Cardiac muscle cell (in vitro differentiated cells and primary cell): ENCODE results near the gene PLVAP. TPM values are rescaled to one million over a fixed set of nuclear protein-coding genes. Genes with fewer than 3 reads are reported as not detected.

ENCODE experiments used
- DNase-seq, 2 donors: peaks; one replicate each; pipeline versions ENCODE4 v3.0.0 to v3.0.0-alpha.2; 2010 to 2017; ENCODE audit warnings: low read depth in 1 of 2, low spot score in 1 of 2
- H3K27ac ChIP-seq: fragments of 200-600 bp; sonication (generic); 2 replicates; pipeline ENCODE4 v1.5.1; 2016
- H3K27me3 ChIP-seq: fragments of 200-600 bp; sonication (generic); 2 replicates; pipeline ENCODE4 v1.6.0; 2016; ENCODE audit warnings: control low read depth
- H3K36me3 ChIP-seq: fragments of 200-600 bp; sonication (generic); 2 replicates; pipeline ENCODE4 v1.5.1; 2016; ENCODE audit warnings: control low read depth
- H3K4me1 ChIP-seq: fragments of 200-600 bp; sonication (generic); 2 replicates; pipeline ENCODE4 v1.8.1; 2017; ENCODE audit warnings: low read depth, mild to moderate bottlenecking, mixed run types
- H3K4me3 ChIP-seq: fragments of 200-600 bp; sonication (generic); 2 replicates; pipeline ENCODE4 v1.5.1; 2016; ENCODE audit warnings: mild to moderate bottlenecking
- H3K9me3 ChIP-seq: fragments of 200-600 bp; sonication (generic); 2 replicates; pipeline ENCODE4 v1.5.1; 2017; ENCODE audit warnings: low read depth, mild to moderate bottlenecking, control low read depth
- CTCF ChIP-seq: IDR thresholded peaks from 2 replicates; pipeline ENCODE4 v1.5.1; 2012; ENCODE audit warnings: low read depth, mild to moderate bottlenecking, low read length
- polyA plus RNA-seq: library from polyadenylated mRNA; unstranded; fragments of >200 nt; fragmentation: Nextera tagmentation; extraction: Ambion mirVana; gene quantifications from 2 replicates; pipeline ENCODE4 v1.2.1, GENCODE V29; 2016
- total RNA-seq: library from RNA; depleted of rRNA; stranded (reverse); fragments of >200 nt; gene quantifications from 2 replicates; pipeline ENCODE4 v1.2.3, GENCODE V29; 2016

Gene PLVAP
- total and polyA plus RNA-seq, 2 experiments from 2014 or later = 4.2 to 4.3 TPM

DNA sequence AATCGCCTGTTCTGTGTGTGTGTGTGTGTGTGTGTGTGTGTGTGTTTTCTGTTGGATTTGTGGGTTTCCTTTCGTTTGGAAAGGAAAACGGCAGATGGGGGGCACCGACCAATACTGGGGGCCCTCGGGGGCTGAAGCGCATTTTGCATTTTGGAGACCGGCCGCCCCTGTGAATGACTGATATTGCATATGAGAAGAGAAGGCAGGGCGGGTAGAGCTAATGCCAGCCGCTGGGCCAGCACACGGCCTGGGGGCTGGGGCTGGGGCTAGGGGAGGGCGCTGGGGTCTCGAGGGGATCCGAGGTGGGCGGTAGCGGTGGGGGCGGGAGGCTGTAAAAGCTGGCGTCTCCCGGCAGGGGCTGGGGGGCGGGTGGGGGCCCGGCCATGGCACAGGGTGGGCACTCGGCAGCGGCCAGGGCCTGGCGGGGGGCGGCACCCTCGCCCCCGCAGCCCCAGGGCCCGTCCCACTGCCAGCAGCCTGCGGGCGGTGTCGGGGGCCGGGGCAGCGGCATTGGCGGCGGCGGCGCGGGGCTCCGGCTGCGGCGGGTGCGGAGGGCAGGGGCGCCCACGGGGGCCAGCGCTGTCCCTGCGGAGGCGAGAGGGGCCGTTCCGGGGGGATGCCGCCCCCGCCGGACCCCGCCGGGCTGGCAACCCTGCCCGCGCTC, 53.7 kb downstream of the PLVAP start:
- no peak for TF ChIP-seq CTCF
- peaks cover 4% of the 10 kb centered on the region for H3K4me1 ChIP-seq
- no peaks in the 10 kb centered on the region for H3K9me3 ChIP-seq
- H3K27ac ChIP-seq = no peak overlapping the region
- H3K4me3 ChIP-seq = no peak overlapping the region
- no peak for DNase-seq
- H3K27me3 ChIP-seq = no peaks in the 10 kb centered on the region
- H3K36me3 ChIP-seq = peaks cover 8% of the 10 kb centered on the region

DNA sequence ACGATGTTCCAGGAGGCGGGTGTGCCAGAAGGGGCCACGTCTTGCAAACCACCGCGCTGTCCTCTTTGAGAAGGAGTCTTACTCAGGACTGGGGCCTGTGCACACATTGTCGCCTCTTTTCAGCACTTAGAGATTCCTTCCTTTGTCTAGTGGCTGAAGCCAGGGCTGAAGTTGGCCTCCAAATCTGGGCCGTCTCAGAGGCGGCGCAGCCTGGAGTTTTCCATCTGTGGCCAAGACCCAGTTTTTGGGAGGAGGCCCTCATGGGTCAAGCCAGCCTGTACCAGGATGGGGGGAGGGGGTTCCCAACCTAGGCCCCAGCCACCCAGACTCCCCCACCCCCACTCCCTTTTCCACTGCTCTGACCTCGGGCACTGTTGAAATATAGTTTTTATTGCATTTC, 54.3 kb downstream of the PLVAP start:
- no peak for TF ChIP-seq CTCF
- Histone ChIP-seq H3K27ac (no peak overlapping the region), H3K4me1 (peaks cover 4% of the 10 kb centered on the region), H3K9me3 (no peaks in the 10 kb centered on the region), H3K4me3 (no peak overlapping the region), H3K36me3 (peaks cover 8% of the 10 kb centered on the region), H3K27me3 (no peaks in the 10 kb centered on the region)
- DNase-seq = no peak

GRCh38 chr19:17321655-17322489, 55.3 kb downstream of the PLVAP start:
- no peak for TF ChIP-seq CTCF
- no peaks in the 10 kb centered on the region for H3K9me3 ChIP-seq
- H3K27me3 ChIP-seq = no peaks in the 10 kb centered on the region
- H3K36me3 ChIP-seq = peaks cover 8% of the 10 kb centered on the region
- no peak for DNase-seq
- no peaks in the 10 kb centered on the region for H3K4me1 ChIP-seq
- no peak overlapping the region for H3K27ac ChIP-seq
- H3K4me3 ChIP-seq = no peak overlapping the region

DNA sequence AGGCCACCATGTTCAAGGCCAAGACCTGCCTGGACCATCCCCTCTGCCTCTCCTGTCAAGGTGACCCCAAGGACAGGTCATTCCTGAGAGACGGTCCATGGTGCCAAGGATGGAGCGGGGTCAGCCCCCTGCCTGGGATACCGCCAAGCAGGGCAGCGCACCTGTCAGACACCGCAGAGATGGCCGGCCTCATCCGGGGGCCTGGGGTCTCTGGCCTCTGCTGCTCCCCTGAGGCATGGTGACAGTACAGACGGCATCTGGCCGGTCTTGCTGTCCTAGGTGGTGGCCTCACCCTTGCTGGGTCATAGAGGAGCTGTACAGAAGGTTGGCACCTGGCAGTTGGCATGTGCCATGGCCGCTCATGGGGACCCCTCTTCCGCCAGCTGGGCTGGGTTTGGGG, 56.7 kb downstream of the PLVAP start:
- DNase-seq = no peak
- Histone ChIP-seq H3K27ac (no peak overlapping the region), H3K4me1 (no peaks in the 10 kb centered on the region), H3K4me3 (no peak overlapping the region), H3K9me3 (no peaks in the 10 kb centered on the region), H3K27me3 (no peaks in the 10 kb centered on the region), H3K36me3 (peaks cover 8% of the 10 kb centered on the region)
- TF ChIP-seq CTCF = no peak

- DNase-seq = no peak
- TF ChIP-seq CTCF = no peak
- H3K27me3 ChIP-seq = no peaks in the 10 kb centered on the region
- no peak overlapping the region for H3K4me3 ChIP-seq
- no peak overlapping the region for H3K27ac ChIP-seq
- no peaks in the 10 kb centered on the region for H3K9me3 ChIP-seq
- H3K4me1 ChIP-seq = no peaks in the 10 kb centered on the region
- peaks cover 10% of the 10 kb centered on the region for H3K36me3 ChIP-seq
These were observed 57.5 kb downstream of the PLVAP start for GRCh38 chr19:17319473-17320238.
